HepG2 (cell line): ENCODE results near the gene TLE2. TPM values are rescaled to one million over a fixed set of nuclear protein-coding genes. Genes with fewer than 3 reads are reported as not detected.

Source experiments
- ETV5 ChIP-seq: IDR thresholded peaks from 2 replicates; pipeline ENCODE4 v1.6.1; 2018; ENCODE audit warnings: missing biosample characterization, missing genetic modification reagents, inconsistent platforms, borderline replicate concordance
- HNRNPL ChIP-seq: fragments of 200-400 bp; formaldehyde crosslinking; IDR thresholded peaks from 2 replicates; pipeline ENCODE4 v1.6.1; 2017; ENCODE audit warnings: mild to moderate bottlenecking, low read depth, low read length
- HOXA7 ChIP-seq: sonication (generic); formaldehyde crosslinking; IDR thresholded peaks from 2 replicates; pipeline ENCODE4 v1.8.1; 2022; ENCODE audit warnings: mild to moderate bottlenecking, missing genetic modification reagents, moderate library complexity
- MED1 ChIP-seq: sonication (generic); formaldehyde crosslinking; IDR thresholded peaks from 2 replicates; pipeline ENCODE4 v1.4.0; 2020; ENCODE audit warnings: missing genetic modification reagents
- MIER3 ChIP-seq: IDR thresholded peaks from 2 replicates; pipeline ENCODE4 v1.6.1; 2016; ENCODE audit warnings: missing compliant biosample characterization, borderline replicate concordance
- NFE2 ChIP-seq: sonication (generic); formaldehyde crosslinking; IDR thresholded peaks from 2 replicates; pipeline ENCODE4 v1.4.0; 2020; ENCODE audit warnings: missing genetic modification reagents
- SP4 ChIP-seq: sonication (generic); formaldehyde crosslinking; IDR thresholded peaks from 2 replicates; pipeline ENCODE4 v1.8.1; 2023; ENCODE audit warnings: mild to moderate bottlenecking, missing genetic modification reagents
- TCF7 ChIP-seq: sonication (generic); IDR thresholded peaks from 2 replicates; pipeline ENCODE4 v1.6.1; 2016; ENCODE audit warnings: antibody characterized with exemption, low read depth
- ZFP82 ChIP-seq: sonication (generic); formaldehyde crosslinking; IDR thresholded peaks from 2 replicates; pipeline ENCODE4 v1.5.1; 2020; ENCODE audit warnings: mild to moderate bottlenecking, missing genetic modification reagents, borderline replicate concordance
- ZKSCAN1 ChIP-seq: fragments of 150-350 bp; IDR thresholded peaks from 2 replicates; pipeline ENCODE4 v1.6.1; 2014; ENCODE audit warnings: low read length
- ZNF230 ChIP-seq: sonication (generic); formaldehyde crosslinking; IDR thresholded peaks from 2 replicates; pipeline ENCODE4 v1.4.0; 2020; ENCODE audit warnings: mild to moderate bottlenecking, missing genetic modification reagents
- ZNF292 ChIP-seq: sonication (generic); formaldehyde crosslinking; IDR thresholded peaks from 2 replicates; pipeline ENCODE4 v1.8.1; 2022; ENCODE audit warnings: mild to moderate bottlenecking, low read depth, missing genetic modification reagents, borderline replicate concordance
- ZNF672 ChIP-seq: sonication (generic); formaldehyde crosslinking; IDR thresholded peaks from 2 replicates; pipeline ENCODE4 v1.8.1; 2022; ENCODE audit warnings: missing genetic modification reagents
- ZSCAN31 ChIP-seq: sonication (generic); formaldehyde crosslinking; IDR thresholded peaks from 2 replicates; pipeline ENCODE4 v1.5.0; 2020; ENCODE audit warnings: low read depth, mild to moderate bottlenecking, missing genetic modification reagents
- polyA plus RNA-seq, 8 experiments: library from polyadenylated mRNA; depleted of rRNA in 3 of 8; stranded (reverse) in 7 of 8; unstranded in 1 of 8; fragments of >200 nt; fragmentation: Illumina TruSeq in 4 of 8; extraction: Trizol in 4 of 8; gene quantifications; 2 replicates each; pipeline versions ENCODE4 v1.2.1 to v1.2.3, GENCODE V29; 2011 to 2016; ENCODE audit warnings: low read depth in 4 of 8, missing spikeins in 1 of 8, mixed read lengths in 1 of 8; ENCODE audit not compliant: insufficient read depth in 1 of 8
- total RNA-seq, 5 experiments: library from RNA; depleted of rRNA; stranded (reverse); fragments of >200 nt; fragmentation: Illumina TruSeq; extraction: Trizol; gene quantifications; 2 replicates each; pipeline ENCODE4 v1.2.3, GENCODE V29; 2016; ENCODE audit warnings: low read depth in 1 of 5
- TF ChIP-seq, protein P1 (sequence below): sonication (generic); formaldehyde crosslinking; IDR thresholded peaks from 2 replicates; pipeline ENCODE4 v1.5.1; 2020; ENCODE audit warnings: mild to moderate bottlenecking, moderate library complexity, missing genetic modification reagents
- TF ChIP-seq, protein P2 (sequence below): sonication (generic); formaldehyde crosslinking; IDR thresholded peaks from 2 replicates; pipeline ENCODE4 v1.4.0; 2020; ENCODE audit warnings: missing genetic modification reagents
- TF ChIP-seq, protein P3 (sequence below): sonication (generic); formaldehyde crosslinking; IDR thresholded peaks from 2 replicates; pipeline ENCODE4 v1.8.0; 2022; ENCODE audit warnings: missing genetic modification reagents, mild to moderate bottlenecking, borderline replicate concordance
- TF ChIP-seq, protein P4 (sequence below): sonication (generic); formaldehyde crosslinking; IDR thresholded peaks from 2 replicates; pipeline ENCODE4 v1.4.0; 2020; ENCODE audit warnings: missing genetic modification reagents
- TF ChIP-seq, protein P5 (sequence below): sonication (generic); formaldehyde crosslinking; IDR thresholded peaks from 2 replicates; pipeline ENCODE4 v1.8.0; 2022; ENCODE audit warnings: missing genetic modification reagents, mild to moderate bottlenecking, inconsistent platforms, borderline replicate concordance
- TF ChIP-seq, protein P6 (sequence below): sonication (generic); formaldehyde crosslinking; IDR thresholded peaks from 2 replicates; pipeline ENCODE4 v1.4.0; 2020; ENCODE audit warnings: missing genetic modification reagents

Gene TLE2
- total and polyA plus RNA-seq, 2 of the 13 experiments (the other 11 are each of a cell fraction or from before 2014, with no cell fraction given), result 0.07 to 0.81 TPM

DNA sequence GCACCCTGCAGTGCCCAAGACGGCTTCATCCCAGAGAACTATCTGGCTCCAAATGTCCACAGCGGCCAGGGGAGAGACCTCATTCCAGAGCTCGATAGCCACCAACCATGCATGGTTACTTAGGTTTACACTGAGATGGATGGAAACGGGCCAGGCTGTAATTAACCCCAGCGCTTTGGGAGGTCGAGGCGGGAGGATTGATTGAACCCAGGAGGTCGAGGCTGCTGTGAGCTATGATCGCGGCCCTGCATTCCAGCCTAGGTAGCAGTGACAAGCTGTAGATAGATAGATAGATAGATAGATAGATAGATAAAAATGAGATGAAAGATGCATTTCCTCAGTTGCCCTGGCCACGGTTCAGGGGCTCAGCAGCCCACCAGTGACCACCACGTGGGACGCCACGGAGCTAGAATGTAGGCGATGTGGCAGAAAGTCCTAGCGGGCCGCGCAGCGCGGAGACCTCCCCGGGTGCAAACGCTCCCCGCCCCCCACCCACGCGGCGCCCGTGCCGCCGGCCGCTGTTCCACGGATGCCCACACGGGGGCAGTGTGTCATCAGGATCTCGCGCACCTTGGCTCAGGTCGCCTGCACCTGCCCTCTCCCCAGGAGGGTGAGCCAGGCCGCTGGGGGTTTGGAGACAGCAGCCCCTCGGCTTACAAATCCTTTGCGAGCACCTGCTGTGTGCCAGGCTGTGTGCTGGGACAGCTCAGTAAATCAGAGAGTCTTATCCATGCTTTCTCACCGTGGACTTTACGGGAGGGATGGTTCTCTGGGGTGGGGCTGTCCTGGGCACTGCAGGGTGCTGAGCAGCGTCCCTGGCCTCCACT lies 46.7 kb upstream of the TLE2 start (continued):
- TF ChIP-seq, protein P1, sequence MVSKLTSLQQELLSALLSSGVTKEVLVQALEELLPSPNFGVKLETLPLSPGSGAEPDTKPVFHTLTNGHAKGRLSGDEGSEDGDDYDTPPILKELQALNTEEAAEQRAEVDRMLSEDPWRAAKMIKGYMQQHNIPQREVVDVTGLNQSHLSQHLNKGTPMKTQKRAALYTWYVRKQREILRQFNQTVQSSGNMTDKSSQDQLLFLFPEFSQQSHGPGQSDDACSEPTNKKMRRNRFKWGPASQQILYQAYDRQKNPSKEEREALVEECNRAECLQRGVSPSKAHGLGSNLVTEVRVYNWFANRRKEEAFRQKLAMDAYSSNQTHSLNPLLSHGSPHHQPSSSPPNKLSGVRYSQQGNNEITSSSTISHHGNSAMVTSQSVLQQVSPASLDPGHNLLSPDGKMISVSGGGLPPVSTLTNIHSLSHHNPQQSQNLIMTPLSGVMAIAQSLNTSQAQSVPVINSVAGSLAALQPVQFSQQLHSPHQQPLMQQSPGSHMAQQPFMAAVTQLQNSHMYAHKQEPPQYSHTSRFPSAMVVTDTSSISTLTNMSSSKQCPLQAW (CRISPR knock-in tag), result no peak; the same call in 1 of the 2 replicates
- TF ChIP-seq ETV5 (CRISPR knock-in tag) (no peak), MIER3 (CRISPR knock-in tag) (no peak), NFE2 (CRISPR knock-in tag) (no peak), TCF7 (no peak), HOXA7 (no peak), MED1 (CRISPR knock-in tag) (no peak), ZNF292 (CRISPR knock-in tag) (no peak), HNRNPL (no peak), ZFP82 (CRISPR knock-in tag) (no peak), ZNF672 (CRISPR knock-in tag) (no peak), ZKSCAN1 (no peak), ZSCAN31 (CRISPR knock-in tag) (no peak), ZNF230 (CRISPR knock-in tag) (no peak), SP4 (CRISPR knock-in tag) (no peak)
- TF ChIP-seq, protein P2, sequence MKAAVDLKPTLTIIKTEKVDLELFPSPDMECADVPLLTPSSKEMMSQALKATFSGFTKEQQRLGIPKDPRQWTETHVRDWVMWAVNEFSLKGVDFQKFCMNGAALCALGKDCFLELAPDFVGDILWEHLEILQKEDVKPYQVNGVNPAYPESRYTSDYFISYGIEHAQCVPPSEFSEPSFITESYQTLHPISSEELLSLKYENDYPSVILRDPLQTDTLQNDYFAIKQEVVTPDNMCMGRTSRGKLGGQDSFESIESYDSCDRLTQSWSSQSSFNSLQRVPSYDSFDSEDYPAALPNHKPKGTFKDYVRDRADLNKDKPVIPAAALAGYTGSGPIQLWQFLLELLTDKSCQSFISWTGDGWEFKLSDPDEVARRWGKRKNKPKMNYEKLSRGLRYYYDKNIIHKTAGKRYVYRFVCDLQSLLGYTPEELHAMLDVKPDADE (CRISPR knock-in tag), result no peak
- TF ChIP-seq, protein P3, sequence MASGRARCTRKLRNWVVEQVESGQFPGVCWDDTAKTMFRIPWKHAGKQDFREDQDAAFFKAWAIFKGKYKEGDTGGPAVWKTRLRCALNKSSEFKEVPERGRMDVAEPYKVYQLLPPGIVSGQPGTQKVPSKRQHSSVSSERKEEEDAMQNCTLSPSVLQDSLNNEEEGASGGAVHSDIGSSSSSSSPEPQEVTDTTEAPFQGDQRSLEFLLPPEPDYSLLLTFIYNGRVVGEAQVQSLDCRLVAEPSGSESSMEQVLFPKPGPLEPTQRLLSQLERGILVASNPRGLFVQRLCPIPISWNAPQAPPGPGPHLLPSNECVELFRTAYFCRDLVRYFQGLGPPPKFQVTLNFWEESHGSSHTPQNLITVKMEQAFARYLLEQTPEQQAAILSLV, result no peak
- TF ChIP-seq, protein P4, sequence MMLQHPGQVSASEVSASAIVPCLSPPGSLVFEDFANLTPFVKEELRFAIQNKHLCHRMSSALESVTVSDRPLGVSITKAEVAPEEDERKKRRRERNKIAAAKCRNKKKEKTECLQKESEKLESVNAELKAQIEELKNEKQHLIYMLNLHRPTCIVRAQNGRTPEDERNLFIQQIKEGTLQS, result no peak
- TF ChIP-seq, protein P5, sequence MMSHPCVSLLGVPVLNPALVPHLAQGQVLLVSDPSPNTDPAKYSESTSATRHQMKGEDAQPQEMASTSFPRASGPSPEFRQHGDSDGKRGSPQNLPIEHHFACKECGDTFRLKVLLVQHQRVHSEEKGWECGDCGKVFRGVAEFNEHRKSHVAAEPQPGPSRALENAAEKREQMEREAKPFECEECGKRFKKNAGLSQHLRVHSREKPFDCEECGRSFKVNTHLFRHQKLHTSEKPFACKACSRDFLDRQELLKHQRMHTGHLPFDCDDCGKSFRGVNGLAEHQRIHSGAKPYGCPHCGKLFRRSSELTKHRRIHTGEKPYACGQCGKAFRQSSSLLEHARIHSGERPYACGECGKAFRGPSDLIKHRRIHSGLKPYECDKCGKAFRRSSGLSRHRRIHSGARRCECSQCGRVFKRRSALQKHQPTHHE (CRISPR knock-in tag), result no peak
- TF ChIP-seq, protein P6, sequence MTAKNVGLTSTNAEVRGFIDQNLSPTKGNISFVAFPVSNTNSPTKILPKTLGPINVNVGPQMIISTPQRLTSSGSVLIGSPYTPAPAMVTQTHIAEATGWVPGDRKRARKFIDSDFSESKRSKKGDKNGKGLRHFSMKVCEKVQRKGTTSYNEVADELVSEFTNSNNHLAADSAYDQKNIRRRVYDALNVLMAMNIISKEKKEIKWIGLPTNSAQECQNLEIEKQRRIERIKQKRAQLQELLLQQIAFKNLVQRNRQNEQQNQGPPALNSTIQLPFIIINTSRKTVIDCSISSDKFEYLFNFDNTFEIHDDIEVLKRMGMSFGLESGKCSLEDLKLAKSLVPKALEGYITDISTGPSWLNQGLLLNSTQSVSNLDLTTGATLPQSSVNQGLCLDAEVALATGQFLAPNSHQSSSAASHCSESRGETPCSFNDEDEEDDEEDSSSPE (CRISPR knock-in tag), result no peak
- TF ChIP-seq, all 625 proteins: peak for 51
